ENCODE results near the gene SPDEF.

SPDEF gene

GRCh38 chr6:34532230-34532629 lies 23.9 kb downstream of the SPDEF start:
- 0 out of 2 replicates have a peak, but pooled peaks cover 3% of the 10 kb centered on the region for H3K27me3 ChIP-seq (ENCODE audit: control insufficient read depth, insufficient read depth, low read length)
- no peak overlapping the region for H3K4me3 ChIP-seq (ENCODE audit: low read depth, low read length)
- H3K27ac ChIP-seq (ENCODE audit: low read depth, low read length) = no peak overlapping the region
- H3K9me3 ChIP-seq (ENCODE audit: control insufficient read depth, insufficient read depth, low read length) = no peaks in the 10 kb centered on the region
- no peaks in the 10 kb centered on the region for H3K36me3 ChIP-seq (ENCODE audit: control insufficient read depth, insufficient read depth, low read length)
- no peak overlapping the region for H3K9ac ChIP-seq (ENCODE audit: low read depth, low read length)
- H3K4me1 ChIP-seq (ENCODE audit: control insufficient read depth, insufficient read depth, low read length) = peaks cover 10% of the 10 kb centered on the region

DNA sequence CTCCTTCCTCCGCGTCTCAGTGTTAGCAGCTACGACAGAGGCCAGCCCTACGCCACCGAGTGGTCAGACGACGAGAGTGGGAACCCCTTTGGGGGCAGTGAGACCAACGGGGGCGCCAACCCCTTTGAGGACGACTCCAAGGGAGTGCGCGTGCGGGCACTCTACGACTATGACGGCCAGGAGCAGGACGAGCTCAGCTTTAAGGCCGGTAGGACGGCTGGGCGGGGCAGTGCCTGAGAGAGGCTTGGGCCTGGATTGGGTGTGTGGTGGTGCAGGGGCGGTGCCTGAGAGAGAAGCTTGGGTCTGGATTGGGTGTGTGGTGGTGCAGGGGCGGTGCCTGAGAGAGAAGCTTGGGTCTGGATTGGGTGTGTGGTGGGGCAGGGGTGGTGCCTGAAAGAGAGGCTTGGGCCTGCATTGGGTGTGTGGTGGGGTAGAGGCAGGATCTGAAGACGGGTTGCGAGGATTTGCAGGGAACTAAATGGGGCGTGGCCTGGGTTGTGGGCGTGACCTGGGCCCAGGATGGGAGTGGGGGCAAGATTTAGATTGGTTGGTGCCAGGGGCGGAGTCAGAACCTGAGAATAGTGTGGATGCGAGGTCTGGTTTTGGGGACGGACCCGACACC lies 24.4 kb downstream of the SPDEF start:
- Histone ChIP-seq H3K9ac (ENCODE audit: low read depth, low read length) (no peak overlapping the region), H3K4me1 (ENCODE audit: control insufficient read depth, insufficient read depth, low read length) (peaks cover 12% of the 10 kb centered on the region), H3K27ac (ENCODE audit: low read depth, low read length) (no peak overlapping the region), H3K27me3 (ENCODE audit: control insufficient read depth, insufficient read depth, low read length) (0 out of 2 replicates have a peak, but pooled peaks cover 3% of the 10 kb centered on the region), H3K4me3 (ENCODE audit: low read depth, low read length) (no peak overlapping the region), H3K9me3 (ENCODE audit: control insufficient read depth, insufficient read depth, low read length) (no peaks in the 10 kb centered on the region), H3K36me3 (ENCODE audit: control insufficient read depth, insufficient read depth, low read length) (no peaks in the 10 kb centered on the region)

GRCh38 chr6:34530753-34531365 lies 25.3 kb downstream of the SPDEF start:
- Histone ChIP-seq H3K9ac (ENCODE audit: low read depth, low read length) (no peak overlapping the region), H3K27ac (ENCODE audit: low read depth, low read length) (no peak overlapping the region), H3K27me3 (ENCODE audit: control insufficient read depth, insufficient read depth, low read length) (0 out of 2 replicates have a peak, but pooled peaks cover 3% of the 10 kb centered on the region), H3K36me3 (ENCODE audit: control insufficient read depth, insufficient read depth, low read length) (no peaks in the 10 kb centered on the region), H3K9me3 (ENCODE audit: control insufficient read depth, insufficient read depth, low read length) (no peaks in the 10 kb centered on the region), H3K4me1 (ENCODE audit: control insufficient read depth, insufficient read depth, low read length) (peaks cover 17% of the 10 kb centered on the region), H3K4me3 (ENCODE audit: low read depth, low read length) (no peak overlapping the region)

- Histone ChIP-seq H3K9ac (ENCODE audit: low read depth, low read length) (no peak overlapping the region), H3K27ac (ENCODE audit: low read depth, low read length) (no peak overlapping the region), H3K27me3 (ENCODE audit: control insufficient read depth, insufficient read depth, low read length) (0 out of 2 replicates have a peak, but pooled peaks cover 3% of the 10 kb centered on the region), H3K36me3 (ENCODE audit: control insufficient read depth, insufficient read depth, low read length) (no peaks in the 10 kb centered on the region), H3K9me3 (ENCODE audit: control insufficient read depth, insufficient read depth, low read length) (no peaks in the 10 kb centered on the region), H3K4me1 (ENCODE audit: control insufficient read depth, insufficient read depth, low read length) (peaks cover 17% of the 10 kb centered on the region), H3K4me3 (ENCODE audit: low read depth, low read length) (no peak overlapping the region)
Measured at GRCh38 chr6:34529665-34530327, 26.3 kb downstream of the SPDEF start.

- Histone ChIP-seq H3K9ac (ENCODE audit: low read depth, low read length) (no peak overlapping the region), H3K4me1 (ENCODE audit: control insufficient read depth, insufficient read depth, low read length) (peaks cover 17% of the 10 kb centered on the region), H3K27me3 (ENCODE audit: control insufficient read depth, insufficient read depth, low read length) (0 out of 2 replicates have a peak, but pooled peaks cover 3% of the 10 kb centered on the region), H3K9me3 (ENCODE audit: control insufficient read depth, insufficient read depth, low read length) (no peaks in the 10 kb centered on the region), H3K27ac (ENCODE audit: low read depth, low read length) (no peak overlapping the region), H3K36me3 (ENCODE audit: control insufficient read depth, insufficient read depth, low read length) (no peaks in the 10 kb centered on the region), H3K4me3 (ENCODE audit: low read depth, low read length) (no peak overlapping the region)
Measured at GRCh38 chr6:34528996-34529664, 27.0 kb downstream of the SPDEF start.

- no peak overlapping the region for H3K27ac ChIP-seq (ENCODE audit: low read depth, low read length)
- H3K4me1 ChIP-seq (ENCODE audit: control insufficient read depth, insufficient read depth, low read length) = peaks cover 17% of the 10 kb centered on the region
- peak overlapping the region; percentile 52 for H3K4me3 ChIP-seq (ENCODE audit: low read depth, low read length)
- H3K9ac ChIP-seq (ENCODE audit: low read depth, low read length) = no peak overlapping the region
- H3K9me3 ChIP-seq (ENCODE audit: control insufficient read depth, insufficient read depth, low read length) = no peaks in the 10 kb centered on the region
- 0 out of 2 replicates have a peak, but pooled peaks cover 3% of the 10 kb centered on the region for H3K27me3 ChIP-seq (ENCODE audit: control insufficient read depth, insufficient read depth, low read length)
- H3K36me3 ChIP-seq (ENCODE audit: control insufficient read depth, insufficient read depth, low read length) = no peaks in the 10 kb centered on the region
Measured at GRCh38 chr6:34527751-34528670, 28.1 kb downstream of the SPDEF start.

DNA sequence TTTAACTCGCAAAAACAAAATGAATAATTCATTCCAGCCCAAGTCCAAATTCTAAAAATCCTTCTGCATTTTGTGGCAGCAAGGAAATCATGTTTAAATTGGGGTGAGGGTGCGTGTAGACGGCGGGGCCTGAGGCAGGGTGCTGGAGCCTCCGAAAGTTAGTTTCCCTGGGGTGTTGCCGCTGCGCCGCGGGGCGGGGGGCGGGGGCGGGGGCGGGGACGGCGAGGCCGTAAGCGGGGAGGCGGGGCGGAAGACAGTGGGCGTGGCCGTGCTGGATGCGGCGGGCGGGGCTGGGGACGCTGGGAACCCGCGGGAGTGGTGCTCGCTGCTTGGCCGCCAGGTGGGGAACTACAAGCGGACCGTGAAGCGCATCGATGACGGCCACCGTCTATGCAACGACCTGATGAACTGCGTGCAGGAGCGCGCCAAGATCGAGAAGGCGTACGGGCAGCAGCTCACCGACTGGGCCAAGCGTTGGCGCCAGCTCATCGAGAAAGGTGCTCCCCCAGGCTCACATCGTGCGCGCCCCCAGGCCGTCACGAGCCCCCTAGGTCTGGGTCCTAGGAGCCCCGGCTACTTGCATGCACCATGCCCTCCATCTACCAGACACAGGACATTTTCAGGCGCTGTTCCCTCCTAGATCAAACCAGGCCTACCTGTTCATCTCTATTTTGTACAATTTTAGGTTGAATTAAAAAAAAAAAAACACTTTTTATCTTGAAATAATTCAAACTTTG lies 29.0 kb downstream of the SPDEF start:
- Histone ChIP-seq H3K9me3 (ENCODE audit: control insufficient read depth, insufficient read depth, low read length) (no peaks in the 10 kb centered on the region), H3K4me1 (ENCODE audit: control insufficient read depth, insufficient read depth, low read length) (peaks cover 17% of the 10 kb centered on the region), H3K27me3 (ENCODE audit: control insufficient read depth, insufficient read depth, low read length) (0 out of 2 replicates have a peak, but pooled peaks cover 3% of the 10 kb centered on the region), H3K36me3 (ENCODE audit: control insufficient read depth, insufficient read depth, low read length) (no peaks in the 10 kb centered on the region), H3K27ac (ENCODE audit: low read depth, low read length) (peak overlapping the region; percentile 23), H3K4me3 (ENCODE audit: low read depth, low read length) (peak overlapping the region; percentile 52), H3K9ac (ENCODE audit: low read depth, low read length) (peak overlapping the region; percentile 55; the same call in 1 of the 2 replicates)

DNA sequence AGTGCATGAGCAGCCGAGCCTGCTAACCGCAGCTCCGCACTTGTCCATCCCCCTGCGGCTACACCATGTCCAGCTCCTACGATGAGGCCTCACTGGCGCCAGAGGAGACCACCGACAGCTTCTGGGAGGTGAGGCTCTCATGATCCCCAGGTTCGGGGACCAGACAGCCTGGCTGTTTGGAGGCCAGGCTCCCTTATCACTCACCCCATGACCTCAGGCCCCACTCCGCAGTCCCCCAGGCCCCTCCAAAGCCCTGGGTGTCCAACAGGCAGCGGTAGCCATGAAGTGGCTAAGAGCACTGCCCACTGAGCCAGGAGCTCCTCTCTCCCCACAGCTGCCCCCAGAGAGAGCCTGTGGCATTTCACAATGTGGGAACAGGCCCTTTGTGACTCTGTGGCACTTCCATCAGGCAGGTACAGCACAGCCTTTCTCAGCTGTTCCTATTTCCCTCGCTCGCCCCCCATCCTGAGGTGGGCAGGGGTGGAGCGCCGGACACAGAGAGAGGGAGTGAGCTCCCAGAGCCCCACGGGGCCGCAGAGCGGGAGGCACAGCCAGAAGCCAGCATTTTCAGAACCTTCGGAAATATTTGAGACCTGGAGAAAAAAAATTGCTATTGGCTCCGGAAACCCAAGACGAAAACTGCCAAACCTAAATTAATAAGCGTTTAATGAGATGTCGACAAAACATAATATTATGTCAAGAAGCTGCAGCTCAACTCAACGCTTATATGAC lies 29.7 kb downstream of the SPDEF start:
- 0 out of 2 replicates have a peak, but pooled peaks cover 3% of the 10 kb centered on the region for H3K27me3 ChIP-seq (ENCODE audit: control insufficient read depth, insufficient read depth, low read length)
- peak overlapping the region; percentile 44; the same call in 1 of the 2 replicates for H3K4me3 ChIP-seq (ENCODE audit: low read depth, low read length)
- H3K9ac ChIP-seq (ENCODE audit: low read depth, low read length) = no peak overlapping the region
- peaks cover 17% of the 10 kb centered on the region for H3K4me1 ChIP-seq (ENCODE audit: control insufficient read depth, insufficient read depth, low read length)
- H3K36me3 ChIP-seq (ENCODE audit: control insufficient read depth, insufficient read depth, low read length) = no peaks in the 10 kb centered on the region
- H3K27ac ChIP-seq (ENCODE audit: low read depth, low read length) = no peak overlapping the region
- no peaks in the 10 kb centered on the region for H3K9me3 ChIP-seq (ENCODE audit: control insufficient read depth, insufficient read depth, low read length)

- Histone ChIP-seq H3K36me3 (ENCODE audit: control insufficient read depth, insufficient read depth, low read length) (no peaks in the 10 kb centered on the region), H3K9me3 (ENCODE audit: control insufficient read depth, insufficient read depth, low read length) (no peaks in the 10 kb centered on the region), H3K9ac (ENCODE audit: low read depth, low read length) (no peak overlapping the region), H3K27me3 (ENCODE audit: control insufficient read depth, insufficient read depth, low read length) (0 out of 2 replicates have a peak, but pooled peaks cover 3% of the 10 kb centered on the region), H3K4me3 (ENCODE audit: low read depth, low read length) (no peak overlapping the region), H3K27ac (ENCODE audit: low read depth, low read length) (no peak overlapping the region), H3K4me1 (ENCODE audit: control insufficient read depth, insufficient read depth, low read length) (peaks cover 17% of the 10 kb centered on the region)
Measured at GRCh38 chr6:34525431-34526175, 30.5 kb downstream of the SPDEF start.
